Activated CD4-positive, alpha-beta memory T cell treated with anti-CD3 and anti-CD28 coated beads for 36 hours (primary cell): ENCODE results near the gene HOXA1. TPM values are rescaled to one million over a fixed set of nuclear protein-coding genes. Genes with fewer than 3 reads are reported as not detected.

ENCODE experiments used
- CTCF ChIA-PET: fragments of 350-600 bp; sonication (Branson Sonifier 250); formaldehyde crosslinking; loops from one replicate; lab custom pipeline; 2021; ENCODE audit warnings: antibody characterized with exemption, inconsistent platforms; lab: Charles Lee
- POLR2A ChIA-PET: fragments of 350-600 bp; sonication (Branson Sonifier 250); formaldehyde crosslinking; loops from one replicate; lab custom pipeline; 2021; ENCODE audit warnings: antibody characterized with exemption; lab: Charles Lee
- DNase-seq: peaks from one replicate; pipeline ENCODE4 v3.0.0-alpha.2; 2020
- H3K27ac Mint-ChIP-seq: one replicate; pipeline ENCODE4 v1.8.0; 2021; ENCODE audit warnings: mixed read lengths
- H3K27me3 Mint-ChIP-seq: one replicate; pipeline ENCODE4 v1.8.0; 2021; ENCODE audit warnings: mixed read lengths
- H3K36me3 Mint-ChIP-seq: one replicate; pipeline ENCODE4 v1.8.0; 2021; ENCODE audit warnings: mixed read lengths
- H3K4me1 Mint-ChIP-seq: one replicate; pipeline ENCODE4 v1.8.0; 2021; ENCODE audit warnings: low read depth, mixed read lengths
- H3K4me3 Mint-ChIP-seq: one replicate; pipeline ENCODE4 v1.8.0; 2021; ENCODE audit warnings: mild to moderate bottlenecking, mixed read lengths
- H3K9me3 Mint-ChIP-seq: one replicate; pipeline ENCODE4 v1.8.0; 2021; ENCODE audit warnings: mixed read lengths
- intact Hi-C: fragments of 100-400 bp; cut with micrococcal nuclease; formaldehyde crosslinking; loops from one replicate; pipeline ENCODE4 v1.15.1; 2023
- total RNA-seq, 2 experiments: library from RNA; stranded (reverse); gene quantifications; one replicate each; pipeline ENCODE4 v1.2.3, GENCODE V29; 2021

Gene HOXA1
- total RNA-seq, 2 experiments from 2014 or later: 0.29 to 0.43 TPM

- Mint-ChIP-seq H3K4me3 (no peak overlapping the region), H3K27ac (no peak overlapping the region), H3K9me3 (no peaks in the 10 kb centered on the region), H3K36me3 (peaks cover 11% of the 10 kb centered on the region), H3K27me3 (peaks cover 39% of the 10 kb centered on the region), H3K4me1 (peaks cover 19% of the 10 kb centered on the region)
- CTCF ChIA-PET: no interaction called here
- intact Hi-C loops: no loop called here
- no peak for DNase-seq
- POLR2A ChIA-PET: no interaction called here
Measured at GRCh38 chr7:27104341-27105058, 8.7 kb upstream of the HOXA1 start.

GRCh38 chr7:27103489-27104226, 7.9 kb upstream of the HOXA1 start:
- POLR2A ChIA-PET: no interaction called here
- intact Hi-C loops: no loop called here
- no peak for DNase-seq
- CTCF ChIA-PET: no interaction called here
- Mint-ChIP-seq H3K4me3 (no peak overlapping the region), H3K27me3 (peaks cover 43% of the 10 kb centered on the region), H3K27ac (no peak overlapping the region), H3K4me1 (peaks cover 20% of the 10 kb centered on the region), H3K9me3 (no peaks in the 10 kb centered on the region), H3K36me3 (peaks cover 12% of the 10 kb centered on the region)

GRCh38 chr7:27102581-27103442, 7.0 kb upstream of the HOXA1 start, which contains the start of gene HOXA2:
Gene HOXA2, minus strand, starts transcription at chr7:27102683. Its CDS starts 183 bp downstream, at chr7:27102500.
- Mint-ChIP-seq H3K9me3 (no peaks in the 10 kb centered on the region), H3K36me3 (peaks cover 12% of the 10 kb centered on the region), H3K4me3 (no peak within 1 kb of the TSS), H3K27me3 (peaks cover 45% of the 10 kb centered on the region), H3K4me1 (peaks cover 23% of the 10 kb centered on the region), H3K27ac (no peak within 1 kb of the TSS)
- ChIA-PET CTCF (no interaction called here), POLR2A (no interaction called here)
- intact Hi-C loops: no loop called here
- no peak for DNase-seq

GRCh38 chr7:27101957-27102580, 6.3 kb upstream of the HOXA1 start:
- Mint-ChIP-seq H3K9me3 (no peaks in the 10 kb centered on the region), H3K4me3 (no peak overlapping the region), H3K4me1 (peaks cover 29% of the 10 kb centered on the region), H3K36me3 (peaks cover 12% of the 10 kb centered on the region), H3K27ac (no peak overlapping the region), H3K27me3 (peaks cover 50% of the 10 kb centered on the region)
- POLR2A ChIA-PET: no interaction called here
- no peak for DNase-seq
- intact Hi-C loops: no loop called here
- CTCF ChIA-PET: no interaction called here

GRCh38 chr7:27101171-27101956, 5.6 kb upstream of the HOXA1 start:
- no peak overlapping the region for H3K4me3 Mint-ChIP-seq
- no peak overlapping the region for H3K27ac Mint-ChIP-seq
- intact Hi-C loops: no loop called here

GRCh38 chr7:27100694-27101170, 4.9 kb upstream of the HOXA1 start:
- H3K4me3 Mint-ChIP-seq: no peak overlapping the region
- no peaks in the 10 kb centered on the region for H3K9me3 Mint-ChIP-seq
- POLR2A ChIA-PET: interaction anchor here (1.4 kb wide), 1 partner anchor 8 kb away, joined by 3 read pairs; no protein-coding TSS in a partner anchor
- H3K36me3 Mint-ChIP-seq: peaks cover 12% of the 10 kb centered on the region
- no peak for DNase-seq
- peaks cover 30% of the 10 kb centered on the region for H3K4me1 Mint-ChIP-seq
- peaks cover 51% of the 10 kb centered on the region for H3K27me3 Mint-ChIP-seq
- H3K27ac Mint-ChIP-seq: no peak overlapping the region
- CTCF ChIA-PET: interaction anchor here (0.5 kb wide), 1 partner anchor 10 kb away, joined by 3 read pairs; no protein-coding TSS in a partner anchor
- intact Hi-C loops: no loop called here

More at GRCh38 chr7:27101171-27101956, 5.6 kb upstream of the HOXA1 start:
- peaks cover 30% of the 10 kb centered on the region for H3K4me1 Mint-ChIP-seq
- POLR2A ChIA-PET: interaction anchor here (1.4 kb wide), 1 partner anchor 9 kb away, joined by 3 read pairs; no protein-coding TSS in a partner anchor
- peaks cover 12% of the 10 kb centered on the region for H3K36me3 Mint-ChIP-seq
- no peak for DNase-seq
- peaks cover 51% of the 10 kb centered on the region for H3K27me3 Mint-ChIP-seq
- CTCF ChIA-PET: interaction anchor here (0.5 kb wide), 1 partner anchor 11 kb away, joined by 3 read pairs; no protein-coding TSS in a partner anchor
- no peaks in the 10 kb centered on the region for H3K9me3 Mint-ChIP-seq

- intact Hi-C loops: loop anchor here (5.0 kb wide), 2 partner anchors 63 to 1237 kb away; no protein-coding TSS in a partner anchor
- Mint-ChIP-seq H3K36me3 (peaks cover 12% of the 10 kb centered on the region), H3K9me3 (no peaks in the 10 kb centered on the region), H3K27ac (no peak overlapping the region), H3K4me3 (no peak overlapping the region), H3K4me1 (peaks cover 34% of the 10 kb centered on the region), H3K27me3 (peaks cover 58% of the 10 kb centered on the region)
- CTCF ChIA-PET: interaction anchor here (0.6 to 1.1 kb wide), 3 partner anchors 9 to 413 kb away, joined by 3 read pairs; no protein-coding TSS in a partner anchor
- no peak for DNase-seq
- POLR2A ChIA-PET: no interaction called here
Measured at GRCh38 chr7:27099453-27100370, 3.9 kb upstream of the HOXA1 start.

DNA sequence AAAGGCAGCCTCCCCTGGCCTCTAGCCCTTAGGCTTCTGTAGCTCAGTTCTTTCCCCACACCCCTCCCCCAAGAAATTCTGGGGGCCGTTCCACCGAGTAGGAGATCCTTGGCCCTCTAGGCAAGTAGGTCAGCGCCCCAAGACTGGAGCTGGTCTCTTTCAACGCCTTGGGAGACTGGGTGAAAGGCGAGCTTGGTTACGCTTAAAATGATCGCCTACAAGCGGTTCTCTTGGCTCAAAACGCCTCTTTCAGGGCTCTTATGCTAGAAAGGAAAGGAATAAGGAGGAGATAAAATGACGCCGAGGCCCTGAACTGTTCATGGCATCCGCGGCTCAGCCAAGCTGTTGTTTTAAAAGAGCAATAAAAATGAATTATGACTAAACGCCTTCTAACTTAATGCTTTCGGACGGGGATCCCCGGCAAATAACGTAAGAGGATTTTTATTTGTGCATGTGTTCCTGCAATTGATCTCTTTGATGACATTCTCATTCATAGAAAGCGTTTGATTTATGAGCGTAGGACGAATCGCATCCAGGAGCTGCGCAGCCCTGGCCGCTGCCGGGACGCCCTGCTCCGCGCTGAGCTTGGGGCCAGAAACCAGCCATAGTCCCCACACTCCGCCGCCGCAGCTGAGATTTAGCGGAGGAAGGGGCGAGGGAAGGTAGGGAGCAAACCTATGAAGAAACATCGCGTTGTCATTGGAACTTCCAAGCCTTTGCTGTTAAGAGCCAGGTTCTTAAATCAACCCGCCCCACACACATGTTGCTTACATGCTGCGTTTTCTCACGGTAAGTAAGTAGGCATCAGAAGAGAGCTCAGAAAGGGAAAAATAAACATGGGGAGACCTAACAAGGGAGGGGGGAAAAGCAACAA, 3.0 kb upstream of the HOXA1 start:
- Mint-ChIP-seq H3K36me3 (peaks cover 11% of the 10 kb centered on the region), H3K27ac (no peak overlapping the region), H3K9me3 (no peaks in the 10 kb centered on the region), H3K4me1 (peaks cover 33% of the 10 kb centered on the region), H3K27me3 (peaks cover 61% of the 10 kb centered on the region), H3K4me3 (no peak overlapping the region)
- ChIA-PET POLR2A (interaction anchor here (0.6 to 1.1 kb wide), 2 partner anchors 51 to 1206 kb away, joined by 3 to 4 read pairs; no protein-coding TSS in a partner anchor), CTCF (interaction anchor here (0.6 to 1.1 kb wide), 4 partner anchors 62 to 412 kb away, joined by 3 read pairs; no protein-coding TSS in a partner anchor)
- intact Hi-C loops: loop anchor here (5.0 kb wide), 2 partner anchors 63 to 1237 kb away; no protein-coding TSS in a partner anchor
- DNase-seq: no peak
